Measurements from ENCODE around the gene FHAD1. TPM values are rescaled to one million over a fixed set of nuclear protein-coding genes. Genes with fewer than 3 reads are reported as not detected.
"Not testable (repeated sequence)": the region's sequence is repeated elsewhere in the genome, so short reads cannot be mapped to it uniquely, and the experiment has no call there.

FHAD1 gene
- total RNA-seq, 1 donor from 2014 or later: not detected

DNA sequence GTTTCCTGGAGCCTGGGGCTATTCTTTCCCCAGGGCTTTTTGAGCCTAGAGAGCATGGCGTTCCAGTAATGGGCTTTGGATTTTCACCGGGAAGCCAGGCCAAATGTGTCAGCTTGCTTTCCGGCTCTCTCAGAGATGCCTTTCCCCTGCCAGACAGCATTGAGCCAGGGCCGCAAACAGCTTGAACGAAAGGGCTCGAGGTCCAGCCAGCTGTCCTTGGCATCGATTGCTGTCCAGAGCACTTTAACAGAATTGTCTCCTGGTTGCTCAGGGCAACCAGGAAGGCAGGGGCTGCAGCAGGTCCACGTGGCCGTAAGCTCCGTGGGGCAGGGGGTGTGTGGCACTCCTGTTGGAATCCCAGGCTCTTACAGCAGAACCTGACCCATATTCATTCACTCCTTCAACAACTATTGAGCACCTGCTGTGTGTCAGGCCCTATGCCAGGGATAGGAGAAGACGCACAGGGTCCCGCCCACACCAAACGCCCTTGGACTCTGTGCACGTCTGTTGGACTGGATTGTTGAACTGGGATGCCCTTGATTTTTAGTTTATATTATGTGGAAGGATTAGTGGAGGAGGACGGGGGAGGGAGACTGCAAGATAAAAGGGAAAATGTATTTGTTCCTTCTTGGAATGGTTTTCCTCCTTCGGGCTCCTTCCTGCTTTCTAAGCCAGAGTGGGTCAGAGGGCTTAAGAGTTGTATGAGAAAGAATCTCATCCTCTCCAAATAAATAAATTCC, 123.9 kb downstream of the FHAD1 start:
- ATAC-seq (ENCODE audit: poor library complexity) (peak; percentile 94), DNase-seq (peak; percentile 71)
- intact Hi-C loops (cut with DNase I): no loop called here

GRCh38 chr1:15371610-15372545, 124.9 kb downstream of the FHAD1 start:
- ATAC-seq (ENCODE audit: poor library complexity) (peak; percentile 13), DNase-seq (no peak)
- intact Hi-C loops (cut with DNase I): no loop called here

- ATAC-seq (ENCODE audit: poor library complexity) (no peak), DNase-seq (no peak)
- intact Hi-C loops (cut with DNase I): no loop called here
Measured at GRCh38 chr1:15378729-15379128, 131.7 kb downstream of the FHAD1 start.

GRCh38 chr1:15379151-15379550, 132.1 kb downstream of the FHAD1 start:
- intact Hi-C loops (cut with DNase I); DNase-seq; ATAC-seq (ENCODE audit: poor library complexity): not testable (repeated sequence)

- intact Hi-C loops (cut with DNase I): no loop called here
- ATAC-seq (ENCODE audit: poor library complexity) (no peak), DNase-seq (no peak)
Measured at GRCh38 chr1:15380601-15381508, 133.8 kb downstream of the FHAD1 start.

GRCh38 chr1:15381805-15382204, 134.8 kb downstream of the FHAD1 start:
- ATAC-seq (ENCODE audit: poor library complexity) (no peak), DNase-seq (no peak)
- intact Hi-C loops (cut with DNase I): no loop called here

- DNase-seq (no peak), ATAC-seq (ENCODE audit: poor library complexity) (no peak)
- intact Hi-C loops (cut with DNase I): no loop called here
Measured at GRCh38 chr1:15382601-15383518, 135.8 kb downstream of the FHAD1 start.

GRCh38 chr1:15383810-15384209, 136.8 kb downstream of the FHAD1 start:
- intact Hi-C loops (cut with DNase I): no loop called here
- ATAC-seq (ENCODE audit: poor library complexity) (no peak), DNase-seq (no peak)

DNA sequence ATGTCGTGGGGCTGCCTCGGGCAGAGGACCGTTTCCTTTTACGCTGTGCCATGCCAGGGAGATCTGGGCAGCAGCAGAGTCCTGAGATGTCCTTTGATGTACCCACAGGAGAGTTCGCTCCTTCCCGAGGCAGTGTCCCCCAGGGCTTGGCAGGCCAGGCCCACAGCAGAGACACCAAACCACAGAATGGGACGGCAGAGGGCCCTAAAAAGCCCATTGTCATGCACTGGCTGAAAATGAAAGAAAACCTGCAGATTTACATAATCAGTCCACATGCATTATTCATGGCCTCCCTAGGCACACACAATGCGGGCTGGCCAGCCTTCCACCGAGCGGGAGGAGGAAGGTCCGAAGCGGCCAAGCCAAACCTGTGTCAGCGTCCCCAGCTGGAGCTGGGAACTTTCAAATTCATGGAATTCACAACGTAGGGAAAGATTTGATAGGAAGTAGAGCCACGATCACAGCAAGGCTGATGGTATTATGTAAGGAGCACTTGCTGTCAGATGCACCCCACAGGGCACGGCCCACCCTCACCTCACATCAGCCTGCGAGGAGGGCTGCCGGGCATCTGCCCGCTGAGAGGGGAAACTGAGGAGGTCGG, 137.4 kb downstream of the FHAD1 start:
- intact Hi-C loops (cut with DNase I): no loop called here
- DNase-seq: no peak
- no peak for ATAC-seq (ENCODE audit: poor library complexity)

DNA sequence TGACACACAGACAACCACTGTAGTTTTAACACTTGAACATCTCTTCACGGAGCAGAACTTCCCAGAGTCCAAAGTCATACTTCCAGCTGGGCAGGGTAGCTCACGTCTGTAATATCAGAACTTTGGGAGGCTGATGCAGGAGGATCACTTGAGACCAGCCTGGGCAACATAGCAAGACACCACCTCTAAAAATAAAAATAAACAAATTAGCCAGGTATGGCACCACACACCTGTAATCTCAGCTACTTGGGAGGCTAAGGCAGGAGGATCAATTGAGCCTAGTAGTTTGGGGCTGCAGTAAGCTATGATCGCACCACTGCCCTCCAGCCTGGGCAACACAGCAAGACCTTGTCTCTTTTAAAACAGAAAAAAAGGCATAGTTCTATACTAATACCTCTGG, 138.4 kb downstream of the FHAD1 start:
- intact Hi-C loops (cut with DNase I): no loop called here
- DNase-seq (no peak), ATAC-seq (ENCODE audit: poor library complexity) (no peak)

DNA sequence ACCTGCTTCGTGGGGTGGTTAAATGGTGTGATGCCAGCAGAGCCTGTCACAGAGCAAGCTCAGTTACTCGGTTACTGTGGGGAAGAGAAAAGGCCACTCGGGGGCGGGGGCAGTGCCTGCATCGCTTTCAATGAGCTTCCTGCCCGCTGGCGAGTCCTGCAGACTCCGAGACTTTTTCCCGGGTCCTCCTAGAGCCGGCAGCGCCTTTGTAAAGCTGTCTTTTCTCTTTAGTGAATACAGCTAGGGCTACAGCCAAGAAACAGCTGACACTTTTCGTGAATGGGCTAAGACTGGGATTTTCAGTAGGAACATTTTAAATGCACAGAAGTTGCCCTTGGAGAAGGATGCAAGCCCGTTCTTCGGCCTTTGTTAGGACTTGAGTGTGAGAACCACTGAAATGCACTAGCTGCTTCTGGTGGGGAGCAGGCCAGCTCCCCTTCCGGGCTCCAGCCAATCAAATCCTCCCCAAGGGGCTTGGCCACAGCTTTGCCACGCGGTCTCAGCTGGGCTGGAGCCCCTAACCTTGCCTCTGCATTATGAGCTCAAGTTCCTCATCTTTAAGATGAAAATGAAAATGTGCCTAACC, 139.2 kb downstream of the FHAD1 start:
- peak; percentile 48 for DNase-seq
- intact Hi-C loops (cut with DNase I): no loop called here
- no peak for ATAC-seq (ENCODE audit: poor library complexity)

DNA sequence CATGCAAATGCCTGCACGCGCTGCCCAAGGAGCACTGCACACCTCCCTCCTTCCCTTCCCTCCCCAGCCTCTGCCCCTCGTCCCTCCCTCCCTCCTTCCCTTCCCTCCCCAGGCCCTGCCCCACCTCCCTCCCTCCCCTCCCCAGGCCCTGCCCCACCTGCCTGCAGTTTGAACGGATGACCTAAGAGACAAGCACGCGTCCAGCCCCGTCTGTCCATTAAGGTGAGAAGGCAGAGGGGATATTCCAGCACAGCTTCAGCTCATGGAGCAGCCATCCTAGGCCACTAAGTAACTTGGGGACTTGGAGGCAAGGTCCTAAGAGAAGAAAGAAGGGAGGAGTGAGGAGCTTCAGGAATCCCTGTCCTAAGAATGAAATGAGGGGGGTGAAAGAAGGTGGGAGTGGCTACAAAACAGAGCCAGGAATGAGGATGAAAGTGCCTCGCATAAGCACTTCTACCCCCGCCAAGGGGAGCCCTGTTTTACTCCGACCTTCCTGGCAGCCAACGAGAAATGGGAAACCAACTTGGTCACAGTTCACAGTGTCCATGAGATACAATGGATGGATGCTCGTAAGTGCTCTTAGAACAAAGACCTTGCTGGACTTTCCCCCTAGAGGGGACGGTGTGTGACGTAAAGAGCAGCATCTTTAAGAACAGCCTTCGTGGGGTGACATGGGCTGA, 141.3 kb downstream of the FHAD1 start:
- intact Hi-C loops (cut with DNase I): no loop called here
- ATAC-seq (ENCODE audit: poor library complexity) (no peak), DNase-seq (no peak)

DNA sequence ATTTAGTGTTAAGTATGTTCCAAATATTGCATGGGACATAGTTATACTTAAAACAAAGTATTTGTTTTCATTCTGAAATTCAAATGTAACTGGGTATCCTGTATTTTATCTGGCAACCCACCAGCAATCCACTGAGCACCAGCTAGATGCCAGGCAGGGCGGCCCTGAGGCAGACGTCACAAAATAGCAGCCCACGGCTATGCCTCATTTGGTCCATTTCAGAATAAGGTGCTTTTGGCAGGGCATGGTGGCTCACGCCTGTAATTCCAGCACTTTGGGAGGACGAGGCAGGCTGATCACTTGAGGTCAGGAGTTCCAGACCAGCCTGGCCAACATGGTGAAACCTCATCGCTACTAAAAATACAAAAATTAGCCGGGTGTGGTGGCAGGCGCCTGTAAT, 142.8 kb downstream of the FHAD1 start:
- ATAC-seq (ENCODE audit: poor library complexity); DNase-seq; intact Hi-C loops (cut with DNase I): not testable (repeated sequence)

- no peak for DNase-seq
- intact Hi-C loops (cut with DNase I): no loop called here
- no peak for ATAC-seq (ENCODE audit: poor library complexity)
Measured at GRCh38 chr1:15390667-15391066, 143.6 kb downstream of the FHAD1 start.

DNA sequence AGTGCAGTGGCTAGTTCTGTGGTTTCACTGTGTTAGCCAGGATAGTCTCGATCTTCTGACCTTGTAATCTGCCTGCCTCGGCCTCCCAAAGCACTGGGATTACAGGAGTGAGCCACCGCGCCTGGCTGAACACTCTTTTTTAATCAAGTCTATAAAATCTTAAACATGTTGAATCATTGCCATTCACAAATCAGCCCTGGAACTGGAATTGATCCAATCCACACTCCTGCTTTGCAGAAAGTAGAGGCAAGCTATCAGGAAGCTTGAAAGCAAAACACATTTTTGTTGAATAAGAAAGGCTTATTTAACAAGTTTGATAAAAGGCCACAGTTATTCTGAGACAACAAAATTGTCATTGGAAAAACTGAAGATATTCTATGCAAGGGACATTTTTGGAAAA, 144.3 kb downstream of the FHAD1 start:
- intact Hi-C loops (cut with DNase I): no loop called here
- ATAC-seq (ENCODE audit: poor library complexity) (no peak), DNase-seq (no peak)

GRCh38 chr1:15393475-15394257, 146.6 kb downstream of the FHAD1 start:
- no peak for DNase-seq
- intact Hi-C loops (cut with DNase I): no loop called here
- ATAC-seq (ENCODE audit: poor library complexity): no peak
